GM19238 (cell line): ENCODE results near the gene SALL4.
"Not testable (repeated sequence)": the region's sequence is repeated elsewhere in the genome, so short reads cannot be mapped to it uniquely, and the experiment has no call there.

Experiments
- DNase-seq: peaks from one replicate; pipeline ENCODE4 v3.0.0; 2011; ENCODE audit warnings: low spot score; ENCODE audit not compliant: insufficient read length

Gene SALL4

GRCh38 chr20:51766994-51767866 lies 35.1 kb downstream of the SALL4 start:
- DNase-seq, result no peak

GRCh38 chr20:51765381-51765780 lies 36.9 kb downstream of the SALL4 start:
- DNase-seq, result not testable (repeated sequence)

DNA sequence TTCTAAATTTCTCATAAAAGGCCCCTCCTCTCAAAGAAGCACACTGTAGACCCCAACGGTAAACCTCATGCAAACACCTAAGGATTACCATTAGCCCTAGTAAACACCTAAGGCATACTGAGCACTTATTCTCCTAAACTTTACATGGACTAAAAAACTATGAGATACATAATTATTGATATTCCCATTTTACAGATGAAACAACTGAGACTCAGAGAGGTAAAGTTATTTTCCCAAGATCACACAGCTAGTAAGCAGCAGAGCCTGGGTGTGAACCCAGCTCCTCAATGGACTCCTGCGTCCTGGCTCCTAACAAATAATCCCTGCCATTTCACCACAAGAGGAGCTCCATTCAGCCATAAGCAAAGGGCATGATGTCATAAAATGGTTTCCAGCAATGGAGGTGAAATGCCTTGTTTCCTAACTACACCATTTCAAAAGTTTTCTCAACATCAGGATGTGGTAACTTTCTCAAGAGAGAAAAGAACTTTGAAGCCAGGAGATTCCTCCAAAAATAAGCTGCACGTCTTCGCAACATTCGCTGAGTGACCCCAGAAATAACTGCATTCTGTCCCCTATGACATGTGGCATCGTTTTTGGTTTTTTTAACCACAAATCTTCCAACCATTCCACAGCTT lies 38.2 kb downstream of the SALL4 start:
- no peak for DNase-seq

DNA sequence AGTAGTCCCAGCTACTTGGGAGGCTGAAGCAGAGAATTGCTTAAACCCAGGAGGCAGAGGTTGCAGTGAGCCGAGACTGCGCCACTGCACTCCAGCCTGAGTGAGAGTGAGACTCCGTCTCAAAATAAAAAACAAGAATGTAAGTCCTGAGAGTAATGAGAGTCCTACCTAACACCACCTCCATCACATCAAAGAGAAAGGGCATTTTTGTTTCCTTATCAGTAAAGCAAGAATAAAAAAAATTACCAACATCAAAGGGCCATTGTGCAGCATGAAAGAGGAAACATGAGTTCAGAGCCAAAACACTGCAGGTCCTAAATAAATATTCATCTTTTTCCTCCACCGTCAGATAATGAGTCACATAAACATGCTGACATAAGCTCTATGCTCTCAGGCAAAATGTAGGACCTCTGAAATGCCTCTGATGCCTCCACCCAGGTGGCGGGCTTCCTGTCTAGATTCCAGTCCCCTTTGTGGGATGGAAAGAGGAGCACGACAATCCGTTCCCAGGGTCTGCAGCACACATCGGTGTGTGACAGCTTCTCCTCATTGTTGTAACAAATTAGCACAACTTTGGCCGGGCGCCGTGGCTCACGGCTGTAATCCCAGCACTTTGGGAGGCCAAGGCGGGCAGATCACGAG lies 41.3 kb downstream of the SALL4 start:
- no peak for DNase-seq

DNA sequence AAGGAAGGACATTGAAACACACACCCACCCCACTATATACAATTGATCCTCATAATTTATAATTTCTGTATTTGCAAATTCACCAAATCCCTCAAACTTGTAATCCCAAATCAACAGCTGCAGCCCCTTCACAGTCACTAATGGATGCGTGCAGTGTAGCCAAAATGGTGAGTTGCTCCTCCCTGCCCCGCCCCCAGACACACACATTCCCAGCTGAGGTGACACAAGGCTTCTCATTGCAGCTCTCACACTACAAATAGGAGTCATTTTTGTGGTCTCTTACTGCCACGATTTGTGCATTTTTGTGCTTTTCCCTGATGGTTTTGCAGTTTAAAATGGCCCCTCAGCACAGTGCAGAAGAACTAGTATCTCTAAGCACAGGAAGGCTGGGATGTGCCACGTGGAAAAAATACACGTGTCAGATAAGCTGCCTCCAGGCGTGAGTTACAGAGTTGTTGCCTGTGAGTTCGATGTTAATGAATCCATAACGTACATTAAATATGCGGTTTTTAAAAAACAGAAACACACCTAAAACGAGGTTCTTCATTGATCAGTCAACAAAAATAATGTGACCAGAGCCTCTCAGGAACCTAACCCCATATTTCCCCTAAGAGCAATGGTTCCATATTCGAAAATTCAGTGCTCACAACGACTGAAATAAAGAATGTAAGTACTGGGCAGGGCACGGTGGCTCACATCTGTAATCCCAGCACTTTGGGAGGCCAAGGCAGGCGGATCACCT lies 42.4 kb downstream of the SALL4 start:
- no peak for DNase-seq

DNA sequence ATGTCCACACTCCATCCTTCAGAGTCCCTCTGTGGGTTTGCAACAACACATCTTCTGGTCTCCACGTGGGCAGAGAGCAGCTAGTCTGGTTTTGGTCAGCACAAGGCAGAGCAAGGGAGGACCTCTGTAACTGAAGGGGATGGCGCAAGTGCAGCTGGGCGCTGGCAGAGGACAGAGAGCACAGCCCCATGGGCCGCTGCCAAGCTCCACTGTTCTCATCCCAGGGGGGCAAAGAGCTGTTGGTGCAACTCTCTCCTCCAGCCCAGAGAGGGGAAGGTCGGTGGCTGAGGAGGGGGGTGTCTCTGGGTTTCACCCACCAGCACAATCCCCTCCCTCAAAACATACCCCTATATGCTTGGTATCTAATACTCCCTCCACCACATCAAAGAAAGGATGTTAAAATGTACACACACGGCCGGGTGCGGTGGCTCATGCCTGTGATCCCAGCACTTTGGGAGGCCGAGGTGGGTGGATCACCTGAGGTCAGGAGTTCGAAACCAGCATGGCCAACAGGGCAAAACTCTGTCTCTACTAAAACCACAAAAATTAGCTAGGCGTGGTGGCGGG lies 43.3 kb downstream of the SALL4 start:
- no peak for DNase-seq

DNA sequence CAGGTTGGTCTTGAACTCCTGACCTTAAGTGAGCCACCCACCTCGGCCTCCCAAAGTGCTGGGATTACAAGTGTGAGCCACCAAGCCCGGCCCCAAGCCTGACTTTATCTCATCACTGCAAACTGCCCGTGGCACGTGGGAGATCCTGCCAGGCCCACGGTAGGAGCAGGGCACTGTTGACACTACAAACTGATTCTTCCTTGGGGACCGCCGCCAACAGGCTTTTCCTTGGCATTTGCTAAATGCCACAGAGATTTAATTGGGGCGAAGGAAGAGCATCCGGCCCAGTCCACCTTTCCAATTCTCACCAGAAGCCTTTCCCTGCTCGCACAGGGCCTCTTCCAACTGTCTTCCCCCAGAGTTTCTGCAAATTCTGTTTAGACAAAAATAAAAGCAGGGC lies 45.1 kb downstream of the SALL4 start:
- no peak for DNase-seq

- no peak for DNase-seq
These were observed 45.7 kb downstream of the SALL4 start for GRCh38 chr20:51756653-51757052.

- not testable (repeated sequence) for DNase-seq
These were observed 49.1 kb downstream of the SALL4 start for GRCh38 chr20:51753220-51753619.

DNA sequence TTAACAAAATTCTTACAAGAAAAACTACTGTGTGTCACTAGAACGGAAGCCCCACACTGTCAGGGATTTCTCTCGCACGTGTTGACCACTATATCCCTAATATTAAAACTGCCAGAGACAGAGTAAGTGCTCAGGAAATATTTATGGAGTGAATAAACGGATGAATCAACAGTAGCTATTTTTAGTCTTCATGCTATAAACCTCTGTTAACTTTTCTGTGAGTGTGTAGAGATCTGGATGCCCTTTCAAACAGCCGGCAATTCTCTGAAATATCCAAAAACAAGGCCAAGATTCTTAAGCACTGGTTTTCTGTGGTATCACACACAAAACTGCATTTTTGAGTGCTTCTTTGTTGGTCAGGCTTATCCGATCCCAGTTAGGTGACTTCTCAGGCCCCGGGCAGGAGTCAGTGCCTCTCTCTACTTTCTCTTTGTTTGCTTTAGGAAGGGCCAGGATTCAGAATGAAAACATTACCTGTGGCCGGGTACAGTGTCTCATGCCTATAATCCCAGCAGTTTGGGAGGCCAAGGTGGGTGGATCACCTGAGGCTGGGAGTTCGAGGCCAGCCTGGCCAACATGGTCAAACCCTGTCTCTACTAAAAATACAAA lies 49.9 kb downstream of the SALL4 start:
- no peak for DNase-seq

DNA sequence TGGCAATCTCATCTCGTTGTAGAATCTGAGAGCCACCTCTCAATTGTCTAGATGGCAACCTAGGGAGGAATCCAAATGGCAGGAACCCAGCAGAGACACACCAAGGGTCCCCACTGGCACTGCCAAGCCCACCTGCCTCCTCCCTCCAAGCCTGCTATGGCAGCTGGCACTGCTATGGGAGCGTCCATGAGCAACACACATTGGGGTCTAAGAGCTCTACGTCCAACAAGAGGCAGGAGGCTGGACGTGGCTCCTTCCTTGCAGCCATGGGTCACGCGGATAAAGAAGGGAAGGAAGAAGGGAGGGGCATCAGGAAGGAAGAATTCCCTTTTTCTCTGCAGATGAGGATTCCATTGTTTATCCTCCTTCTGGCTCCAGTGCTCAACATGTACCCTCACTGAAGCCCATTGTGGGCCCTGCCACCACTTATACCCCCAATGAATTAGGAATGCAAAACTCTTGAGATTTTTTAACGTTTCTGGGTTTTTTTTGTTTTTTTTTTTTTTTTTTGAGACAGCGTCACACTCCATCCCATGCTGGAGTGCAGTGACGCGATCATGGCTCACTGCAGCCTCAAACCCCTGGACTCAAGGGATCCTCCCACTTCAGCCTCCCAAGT lies 51.4 kb downstream of the SALL4 start:
- DNase-seq, result no peak

GRCh38 chr20:51750037-51750769 lies 52.1 kb downstream of the SALL4 start:
- no peak for DNase-seq

DNA sequence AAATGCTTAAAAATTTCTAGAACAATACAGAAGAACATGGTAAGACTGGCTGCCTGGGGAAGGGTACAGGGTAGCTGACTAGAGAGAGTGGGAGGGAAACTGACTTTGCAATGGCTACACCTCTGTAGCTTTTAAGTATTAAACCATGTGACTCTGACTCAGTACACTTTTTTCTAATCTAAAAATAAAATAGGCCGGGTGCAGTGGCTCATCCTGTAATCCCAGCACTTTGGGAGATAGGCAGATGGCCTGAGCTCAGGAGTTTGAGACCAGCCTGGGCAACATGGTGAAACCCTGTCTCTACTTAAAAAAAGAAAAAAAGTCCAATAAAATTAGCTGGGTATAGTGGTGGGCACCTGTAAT lies 52.7 kb downstream of the SALL4 start:
- DNase-seq, result no peak

DNA sequence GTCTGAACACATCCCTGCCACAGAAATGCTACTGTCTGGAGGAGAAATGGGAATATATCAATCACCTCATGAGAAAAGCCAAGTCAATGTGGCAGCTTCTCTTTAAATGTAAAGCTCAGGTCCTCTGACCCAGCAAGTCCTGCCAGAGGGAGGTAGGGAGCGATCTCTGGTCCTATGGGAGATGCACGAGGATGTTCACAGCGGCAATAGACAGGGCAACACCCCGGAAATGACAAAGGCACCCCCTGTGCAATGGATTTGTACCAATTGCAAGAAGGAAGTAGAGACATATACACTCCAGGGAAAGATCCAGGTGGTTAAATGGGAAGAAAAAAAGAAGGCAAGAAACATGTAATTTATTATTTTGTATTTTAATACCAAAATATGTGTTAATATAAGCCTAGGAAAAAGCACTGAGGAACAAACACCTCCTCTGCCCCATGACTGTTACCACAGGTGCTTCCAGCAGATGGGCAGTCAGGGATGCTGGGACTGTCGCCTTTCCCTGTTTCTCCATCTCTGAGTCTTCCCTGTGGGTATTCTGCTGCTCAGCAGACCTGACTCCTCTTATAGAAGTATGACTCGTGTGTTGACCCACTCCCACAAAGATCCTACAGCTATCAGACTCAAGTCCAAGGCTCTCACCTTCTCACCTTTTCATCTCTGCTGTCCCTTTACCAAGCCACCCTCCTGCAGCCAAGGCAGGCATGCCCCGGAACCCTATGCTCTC lies 55.0 kb downstream of the SALL4 start:
- no peak for DNase-seq

- DNase-seq, result no peak
These were observed 56.5 kb downstream of the SALL4 start for GRCh38 chr20:51745804-51746203.

GRCh38 chr20:51740838-51741237 lies 61.5 kb downstream of the SALL4 start:
- no peak for DNase-seq

DNA sequence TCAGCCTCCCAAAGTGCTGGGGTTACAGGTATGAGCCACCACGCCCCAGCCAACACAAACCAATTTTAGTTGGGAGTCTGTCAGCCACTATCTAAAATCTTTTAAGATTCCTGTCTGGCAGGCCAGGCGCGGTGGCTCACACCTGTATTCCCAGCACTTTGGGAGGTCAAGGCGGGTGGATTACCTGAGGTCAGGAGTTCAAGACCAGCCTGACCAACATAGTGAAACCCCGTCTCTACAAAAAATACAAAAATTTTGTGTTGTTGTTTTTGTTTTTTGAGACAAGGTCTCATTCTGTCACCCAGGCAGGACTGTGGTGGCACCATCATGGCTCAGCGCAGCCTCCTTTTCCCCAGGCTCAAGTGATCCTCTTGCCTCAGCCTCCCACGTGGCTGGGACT lies 62.0 kb downstream of the SALL4 start:
- not testable (repeated sequence) for DNase-seq

- no peak for DNase-seq
These were observed 62.5 kb downstream of the SALL4 start for GRCh38 chr20:51739722-51740249.

- no peak for DNase-seq
These were observed 63.4 kb downstream of the SALL4 start for GRCh38 chr20:51738877-51739447.
